Ishikawa (cell line): Measurements from ENCODE around the gene MS4A7.

Experiments
- CEBPB ChIP-seq: IDR thresholded peaks from 2 replicates; pipeline ENCODE4 v1.6.1; 2012
- CREB1 ChIP-seq: IDR thresholded peaks from 2 replicates; pipeline ENCODE4 v1.6.1; 2012; ENCODE audit warnings: low read depth
- EGR1 ChIP-seq: IDR thresholded peaks from 2 replicates; pipeline ENCODE4 v1.6.1; 2012
- EP300 ChIP-seq: IDR thresholded peaks from 2 replicates; pipeline ENCODE4 v1.6.1; 2012; ENCODE audit warnings: borderline replicate concordance
- FOXM1 ChIP-seq: IDR thresholded peaks from 2 replicates; pipeline ENCODE4 v1.6.1; 2012; ENCODE audit warnings: low read depth, borderline replicate concordance
- MAX ChIP-seq: IDR thresholded peaks from 2 replicates; pipeline ENCODE4 v1.6.1; 2012
- NFIC ChIP-seq: IDR thresholded peaks from 2 replicates; pipeline ENCODE4 v1.6.1; 2012
- RAD21 ChIP-seq: IDR thresholded peaks from 2 replicates; pipeline ENCODE4 v1.6.1; 2012; ENCODE audit warnings: low read depth
- REST ChIP-seq: IDR thresholded peaks from 2 replicates; pipeline ENCODE4 v1.6.1; 2012; ENCODE audit warnings: low read depth, mild to moderate bottlenecking
- TAF1 ChIP-seq: IDR thresholded peaks from 2 replicates; pipeline ENCODE4 v1.6.1; 2012; ENCODE audit warnings: low read depth, mild to moderate bottlenecking
- TCF12 ChIP-seq: IDR thresholded peaks from 2 replicates; pipeline ENCODE4 v1.6.1; 2012; ENCODE audit warnings: low read depth
- TEAD4 ChIP-seq: IDR thresholded peaks from 2 replicates; pipeline ENCODE4 v1.6.1; 2012
- USF1 ChIP-seq: IDR thresholded peaks from 2 replicates; pipeline ENCODE4 v1.6.1; 2012
- YY1 ChIP-seq: IDR thresholded peaks from 2 replicates; pipeline ENCODE4 v1.6.1; 2012; ENCODE audit warnings: low read depth

GRCh38 chr11:60393016-60393415 is 14.7 kb downstream of the MS4A7 start:
- TF ChIP-seq NFIC (no peak), CREB1 (no peak), REST (no peak), MAX (no peak), TEAD4 (no peak), YY1 (no peak), FOXM1 (no peak), RAD21 (no peak), EP300 (no peak), CEBPB (no peak), TAF1 (no peak), EGR1 (no peak), TCF12 (no peak), USF1 (no peak)
